ENCODE results near the gene REEP3.

REEP3 gene

DNA sequence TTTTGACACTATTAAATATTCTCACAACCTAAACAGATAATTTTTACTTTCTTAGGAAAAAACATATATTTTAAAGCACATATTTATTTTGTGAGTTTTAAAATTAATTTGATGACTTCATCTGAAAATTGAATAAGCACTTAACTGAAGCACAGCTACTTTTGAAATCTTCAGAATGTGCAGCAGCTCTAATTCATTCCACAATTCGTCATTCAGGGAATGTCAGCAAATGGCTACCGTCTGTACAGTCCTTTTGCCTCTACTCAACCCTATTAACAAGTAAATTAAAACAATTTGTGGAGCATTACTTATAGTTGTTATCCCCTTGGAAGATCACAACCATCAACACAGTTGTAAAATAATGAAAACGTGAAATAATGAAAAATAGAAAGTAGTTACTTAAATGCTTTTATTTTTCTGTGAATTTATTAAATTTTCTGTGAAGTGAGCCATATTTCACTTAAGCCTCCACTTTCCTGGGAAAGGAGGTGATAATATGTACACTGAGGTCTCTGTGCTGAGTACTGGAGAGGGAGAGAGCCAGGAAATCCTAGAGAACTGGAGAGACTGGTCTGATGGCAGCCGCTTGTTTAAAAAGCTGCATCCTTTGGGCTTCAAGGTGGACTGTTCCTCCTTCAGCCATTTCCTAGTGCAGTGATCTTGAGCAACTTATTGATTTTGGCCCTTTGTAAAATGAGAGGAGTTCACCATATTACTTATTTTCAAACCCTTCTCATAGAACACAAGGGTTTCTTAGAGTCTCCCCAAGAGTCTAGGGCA lies 70.6 kb downstream of the REEP3 start:
- DNase-seq: no peak

- DNase-seq: no peak
These were observed 72.4 kb downstream of the REEP3 start for GRCh38 chr10:63593576-63593975.

- DNase-seq: no peak
These were observed 73.9 kb downstream of the REEP3 start for GRCh38 chr10:63595072-63595471.

- no peak for DNase-seq
These were observed 75.7 kb downstream of the REEP3 start for GRCh38 chr10:63596924-63597323.

- no peak for DNase-seq
These were observed 79.3 kb downstream of the REEP3 start for GRCh38 chr10:63600540-63600939.

DNA sequence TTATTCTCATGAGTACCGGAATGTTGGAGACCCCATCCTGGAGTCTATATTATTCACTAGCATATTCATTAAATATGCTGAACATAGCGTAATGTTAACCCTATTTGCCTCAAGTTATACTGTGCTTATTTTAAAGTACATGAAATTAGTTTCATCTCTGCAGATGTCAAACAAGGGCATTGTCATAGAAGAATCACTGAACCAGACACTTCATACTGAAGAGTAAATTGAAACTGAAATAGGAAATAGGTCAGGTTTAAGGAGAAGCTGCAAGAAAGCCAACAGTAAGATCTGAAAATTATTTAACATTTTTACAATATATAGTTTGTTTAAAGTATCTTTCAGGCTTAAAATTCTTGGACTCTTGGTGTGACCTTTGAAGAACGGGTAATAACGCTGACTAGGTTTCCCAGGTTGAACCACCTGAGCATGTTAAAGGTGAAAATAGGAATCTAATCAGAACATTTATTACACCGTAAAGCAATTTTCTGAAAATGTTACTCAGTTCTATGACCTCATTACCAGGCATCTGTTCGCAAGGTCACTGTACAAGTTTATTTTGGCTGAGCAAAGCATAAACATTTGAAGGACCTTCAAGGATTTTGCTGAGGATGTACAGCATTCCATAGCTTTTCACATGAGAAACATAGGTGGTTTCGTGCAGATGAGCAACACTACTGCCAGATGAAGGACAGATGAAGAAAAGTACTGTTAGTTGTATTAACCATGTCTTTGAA lies 82.7 kb downstream of the REEP3 start:
- no peak for DNase-seq

- DNase-seq: no peak
These were observed 84.2 kb downstream of the REEP3 start for GRCh38 chr10:63605197-63605967.

- no peak for DNase-seq
These were observed 87.3 kb downstream of the REEP3 start for GRCh38 chr10:63608511-63608910.

GRCh38 chr10:63611078-63611477 lies 89.9 kb downstream of the REEP3 start:
- DNase-seq: no peak

DNA sequence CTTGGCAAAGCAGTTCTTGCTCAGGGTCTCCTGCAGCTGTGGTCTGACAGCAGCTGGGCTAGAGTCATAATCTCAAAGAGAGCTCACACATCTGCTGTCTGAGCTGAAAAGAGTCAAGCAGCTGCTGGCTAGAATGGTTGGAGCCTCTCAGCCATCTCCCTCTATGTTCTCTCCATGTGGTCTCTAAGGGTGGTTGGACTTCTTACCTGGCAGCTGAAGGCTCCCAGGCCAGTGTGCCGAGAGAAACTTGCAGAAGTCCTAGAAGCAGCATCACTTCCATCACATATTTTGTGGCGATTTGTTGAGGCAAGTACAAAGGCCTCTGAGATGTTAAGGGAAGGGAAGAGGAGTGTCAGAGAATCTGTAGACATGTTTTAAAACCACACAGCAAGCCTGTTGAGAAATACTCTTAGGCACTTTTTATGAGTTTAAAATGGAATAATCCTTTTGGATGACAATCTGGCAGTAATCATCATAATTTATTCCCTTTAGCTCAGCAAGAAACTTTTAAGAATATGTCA lies 93.2 kb downstream of the REEP3 start:
- DNase-seq: no peak

GRCh38 chr10:63618552-63618951 lies 97.4 kb downstream of the REEP3 start:
- DNase-seq: no peak

DNA sequence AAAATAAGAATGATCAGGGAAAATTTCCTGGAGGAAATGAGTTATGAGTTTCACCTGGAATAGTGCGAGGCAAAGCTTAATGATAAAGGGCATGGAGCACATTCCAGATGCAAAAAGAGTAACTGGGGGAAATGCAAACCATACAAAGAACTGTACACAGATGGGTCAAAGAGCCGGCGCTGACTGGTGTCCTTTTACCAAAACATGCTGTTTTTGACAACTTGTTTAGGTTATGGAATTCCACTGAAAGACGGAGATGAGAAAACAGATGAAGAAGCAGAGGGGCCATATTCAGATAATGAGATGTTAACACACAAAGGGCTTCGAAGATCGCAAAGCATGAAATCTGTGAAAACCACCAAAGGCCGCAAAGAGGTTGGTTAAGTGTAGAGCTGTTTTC lies 98.2 kb downstream of the REEP3 start:
- DNase-seq: no peak

- DNase-seq: no peak
These were observed 100.9 kb downstream of the REEP3 start for GRCh38 chr10:63622097-63622496.

DNA sequence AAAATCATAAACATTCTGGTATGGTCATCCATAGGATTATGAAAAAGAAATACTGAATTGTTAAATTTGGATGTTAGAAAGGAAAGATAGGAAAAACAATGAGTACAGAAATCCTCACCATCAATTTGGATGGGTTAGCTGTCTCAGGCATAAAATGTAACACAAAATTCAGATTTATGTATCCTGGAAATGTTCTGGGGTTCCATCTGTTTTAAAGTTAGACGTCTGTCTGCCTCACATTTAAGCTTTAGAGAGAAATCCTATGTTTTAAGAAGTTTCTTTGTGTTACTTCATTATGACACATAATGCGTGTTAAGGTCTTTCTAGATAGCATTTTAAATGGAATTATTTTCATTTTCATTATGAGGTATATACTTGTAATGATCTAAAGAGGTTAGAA lies 103.5 kb downstream of the REEP3 start:
- DNase-seq: no peak

DNA sequence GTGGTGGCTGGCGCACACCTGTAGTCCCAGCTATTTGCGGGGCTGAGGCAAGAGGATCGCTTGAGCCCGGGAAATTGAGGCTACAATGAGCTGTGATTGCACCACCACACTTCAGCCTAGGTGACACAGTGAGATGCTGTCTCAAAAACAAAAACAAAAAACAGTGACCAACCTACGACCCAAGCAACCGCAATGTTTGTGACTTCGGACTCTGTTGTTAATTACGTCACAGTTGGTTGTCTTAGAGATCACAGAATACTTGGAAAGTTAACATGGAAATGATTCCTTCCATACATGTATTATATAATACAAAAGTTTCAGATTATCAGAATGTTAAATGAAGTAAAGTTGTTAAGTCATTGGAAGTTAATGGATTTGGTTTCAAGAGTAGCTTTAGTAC lies 106.2 kb downstream of the REEP3 start:
- DNase-seq: no peak

GRCh38 chr10:63627881-63628296 lies 106.7 kb downstream of the REEP3 start:
- DNase-seq: no peak

GRCh38 chr10:63628526-63629362 lies 107.5 kb downstream of the REEP3 start:
- DNase-seq: peak; percentile 91

DNA sequence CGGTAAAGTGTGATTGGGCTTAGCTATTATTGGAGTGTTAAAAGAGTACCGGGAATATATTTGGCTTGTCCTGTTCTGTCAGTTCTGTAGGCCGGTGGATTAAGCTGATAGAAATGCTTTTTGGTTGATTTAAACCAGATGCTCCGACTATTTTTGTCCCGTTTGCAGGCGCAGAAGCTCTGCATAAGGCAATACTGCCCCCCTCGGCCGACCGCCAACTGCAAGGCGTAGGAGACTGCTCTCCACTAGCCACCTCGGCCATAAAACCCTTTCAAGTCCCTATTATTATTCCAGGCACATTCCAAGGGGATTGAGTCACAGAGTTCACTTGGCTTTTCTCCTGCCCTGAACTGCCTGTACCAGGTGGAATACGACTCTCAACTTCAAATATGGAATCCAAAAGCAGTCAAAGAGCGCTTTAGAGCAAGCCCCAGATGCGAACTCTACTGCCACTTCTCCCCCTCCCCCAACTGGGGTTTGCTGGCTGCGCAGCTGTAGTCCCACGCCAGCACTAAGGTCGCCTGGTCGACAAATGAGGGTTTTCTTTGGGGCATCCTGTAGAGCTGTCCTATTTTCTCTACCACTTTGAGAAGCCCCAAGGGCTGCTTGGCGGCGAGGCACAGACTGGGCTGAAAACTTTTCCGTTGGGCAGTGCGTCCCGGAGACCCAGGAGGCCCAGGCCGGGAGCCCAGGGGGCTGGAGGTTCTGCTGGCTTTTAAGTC lies 108.3 kb downstream of the REEP3 start:
- DNase-seq: peak; percentile 68

GRCh38 chr10:63630085-63630930 lies 109.1 kb downstream of the REEP3 start:
- DNase-seq: peak; percentile 16

- DNase-seq: no peak
These were observed 109.9 kb downstream of the REEP3 start for GRCh38 chr10:63630931-63631680.
